Stimulated activated CD4-positive, alpha-beta T cell treated with anti-CD3 and anti-CD28 coated beads, Interleukin-1b, Interleukin-23, amount 100 ng/mL, for 48 hours (primary cell): ENCODE measurements around the gene ATXN1.

Experiments used
- DNase-seq: peaks from one replicate; pipeline ENCODE4 v3.0.0-alpha.2; 2020

Gene ATXN1

GRCh38 chr6:16742116-16742515 is 19.1 kb downstream of the ATXN1 start:
- DNase-seq = no peak

- no peak for DNase-seq
Observed at GRCh38 chr6:16741112-16742016, 19.9 kb downstream of the ATXN1 start.

- DNase-seq = no peak
Observed at GRCh38 chr6:16740097-16740496, 21.2 kb downstream of the ATXN1 start.

GRCh38 chr6:16739329-16739801 is 21.9 kb downstream of the ATXN1 start:
- no peak for DNase-seq

GRCh38 chr6:16737925-16738324 is 23.3 kb downstream of the ATXN1 start:
- DNase-seq = no peak

- DNase-seq = no peak
Observed at GRCh38 chr6:16736856-16737775, 24.1 kb downstream of the ATXN1 start.

GRCh38 chr6:16735014-16735413 is 26.2 kb downstream of the ATXN1 start:
- no peak for DNase-seq

GRCh38 chr6:16733085-16733484 is 28.2 kb downstream of the ATXN1 start:
- DNase-seq = no peak

GRCh38 chr6:16731478-16732051 is 29.7 kb downstream of the ATXN1 start:
- peak; percentile 24 for DNase-seq

GRCh38 chr6:16730738-16731477 is 30.4 kb downstream of the ATXN1 start:
- DNase-seq = no peak

GRCh38 chr6:16729744-16730143 is 31.5 kb downstream of the ATXN1 start:
- DNase-seq = no peak

- DNase-seq = no peak
Observed at GRCh38 chr6:16729183-16729691, 32.0 kb downstream of the ATXN1 start.

GRCh38 chr6:16728513-16729182 is 32.6 kb downstream of the ATXN1 start:
- no peak for DNase-seq

GRCh38 chr6:16727996-16728395 is 33.3 kb downstream of the ATXN1 start:
- no peak for DNase-seq

- DNase-seq = no peak
Observed at GRCh38 chr6:16725145-16725864, 36.0 kb downstream of the ATXN1 start.

- no peak for DNase-seq
Observed at GRCh38 chr6:16723826-16724225, 37.4 kb downstream of the ATXN1 start.

- no peak for DNase-seq
Observed at GRCh38 chr6:16723402-16723801, 37.9 kb downstream of the ATXN1 start.

GRCh38 chr6:16722630-16723029 is 38.6 kb downstream of the ATXN1 start:
- DNase-seq = no peak

GRCh38 chr6:16721977-16722376 is 39.3 kb downstream of the ATXN1 start:
- DNase-seq = no peak

- no peak for DNase-seq
Observed at GRCh38 chr6:16720861-16721260, 40.4 kb downstream of the ATXN1 start.

GRCh38 chr6:16719488-16719887 is 41.8 kb downstream of the ATXN1 start:
- no peak for DNase-seq
